ENCODE results near the gene CEP164.

DNA sequence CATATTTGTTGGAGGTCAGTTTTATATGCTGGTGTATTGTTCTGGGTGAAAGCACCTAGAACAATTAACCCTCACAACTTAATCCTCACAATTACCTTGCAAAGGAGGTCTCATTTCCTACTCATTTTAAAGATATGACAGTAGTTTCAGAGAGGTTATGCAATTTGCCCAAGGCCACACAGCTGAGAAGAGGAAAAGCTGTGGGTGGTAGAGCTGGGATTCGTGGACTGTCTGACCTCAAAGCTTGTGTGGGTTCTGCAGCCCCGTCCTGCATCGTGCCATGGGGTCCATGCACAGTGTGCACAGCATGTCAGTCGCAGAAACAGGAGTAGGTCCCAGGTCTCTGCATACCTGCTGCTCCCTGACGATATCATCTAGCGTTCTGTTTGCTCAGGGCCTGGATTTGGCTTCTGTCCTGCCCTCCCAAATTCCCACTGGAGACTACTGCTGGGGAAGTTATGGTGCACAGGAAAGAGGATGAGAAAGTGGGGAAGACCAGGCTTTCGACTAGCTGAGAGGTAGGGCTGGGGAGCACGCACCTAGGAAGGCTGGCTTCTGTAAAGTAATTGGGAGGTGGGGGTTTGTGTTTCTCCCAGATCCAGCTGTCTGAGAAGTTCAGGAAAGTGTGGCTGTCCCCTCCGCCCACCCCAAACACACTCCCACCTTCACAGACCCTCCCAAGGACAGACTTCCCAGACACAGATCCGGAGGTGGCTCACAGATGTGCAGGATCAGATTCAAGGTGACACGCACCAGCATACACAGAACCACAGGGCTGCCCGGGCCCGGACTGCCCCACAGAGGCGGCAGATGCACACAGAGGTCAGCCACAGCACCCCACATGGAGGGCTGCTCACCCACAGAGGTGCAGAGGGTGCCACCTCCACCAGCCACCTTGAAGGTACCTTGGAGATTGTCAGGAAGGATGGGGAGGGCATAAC is 13.6 kb upstream of the CEP164 start:
- TF ChIP-seq, protein P1, sequence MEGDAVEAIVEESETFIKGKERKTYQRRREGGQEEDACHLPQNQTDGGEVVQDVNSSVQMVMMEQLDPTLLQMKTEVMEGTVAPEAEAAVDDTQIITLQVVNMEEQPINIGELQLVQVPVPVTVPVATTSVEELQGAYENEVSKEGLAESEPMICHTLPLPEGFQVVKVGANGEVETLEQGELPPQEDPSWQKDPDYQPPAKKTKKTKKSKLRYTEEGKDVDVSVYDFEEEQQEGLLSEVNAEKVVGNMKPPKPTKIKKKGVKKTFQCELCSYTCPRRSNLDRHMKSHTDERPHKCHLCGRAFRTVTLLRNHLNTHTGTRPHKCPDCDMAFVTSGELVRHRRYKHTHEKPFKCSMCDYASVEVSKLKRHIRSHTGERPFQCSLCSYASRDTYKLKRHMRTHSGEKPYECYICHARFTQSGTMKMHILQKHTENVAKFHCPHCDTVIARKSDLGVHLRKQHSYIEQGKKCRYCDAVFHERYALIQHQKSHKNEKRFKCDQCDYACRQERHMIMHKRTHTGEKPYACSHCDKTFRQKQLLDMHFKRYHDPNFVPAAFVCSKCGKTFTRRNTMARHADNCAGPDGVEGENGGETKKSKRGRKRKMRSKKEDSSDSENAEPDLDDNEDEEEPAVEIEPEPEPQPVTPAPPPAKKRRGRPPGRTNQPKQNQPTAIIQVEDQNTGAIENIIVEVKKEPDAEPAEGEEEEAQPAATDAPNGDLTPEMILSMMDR (conservative IDR thresholded peaks at IDR 0.05; ENCODE audit: low read depth, low read length) = no peak
- no peak for TF ChIP-seq EZH2phosphoT487 (IDR thresholded peaks at IDR 0.05; ENCODE audit: borderline replicate concordance, low read length)

Data from PC-3 (cell line).